ENCODE results near the gene BAHCC1.

BAHCC1 gene

DNA sequence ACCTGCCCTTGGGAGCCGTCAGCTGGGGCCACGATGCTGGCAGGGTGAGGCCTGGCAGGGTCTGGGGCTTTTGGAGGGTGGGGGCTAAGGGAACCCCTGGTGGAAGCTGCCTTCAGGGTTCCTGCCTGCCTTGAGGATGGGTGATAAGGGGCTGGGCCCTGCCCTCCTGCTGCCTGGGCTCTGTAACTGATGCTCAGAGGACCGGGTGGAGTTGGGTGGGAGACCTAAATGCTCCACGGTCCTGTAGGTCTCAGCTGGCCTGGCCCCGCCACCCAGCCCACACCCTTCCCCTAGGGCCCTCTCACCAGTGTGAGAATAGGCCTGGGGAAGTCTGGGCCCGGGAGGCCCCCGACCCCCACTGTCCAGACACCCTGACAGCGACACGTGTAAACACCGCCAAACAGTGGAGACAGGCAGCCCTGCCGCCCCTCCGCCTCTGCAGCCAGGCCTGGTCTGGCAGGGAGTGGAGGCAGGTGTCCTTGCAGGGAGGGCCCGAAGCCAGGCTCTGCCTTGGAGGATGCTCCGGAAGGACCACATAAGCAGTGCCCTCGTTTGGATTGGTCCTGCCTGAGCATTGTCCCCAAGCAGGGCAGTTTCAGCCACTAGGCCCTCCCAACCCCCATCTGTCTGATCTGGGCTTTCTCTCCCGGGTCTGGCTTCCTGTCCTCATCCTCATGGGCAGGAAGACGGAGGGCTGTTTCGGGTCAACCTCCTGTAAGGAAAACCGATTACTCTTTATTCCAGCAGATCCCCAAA is 6.5 kb upstream of the BAHCC1 start:
- no peak for TF ChIP-seq GATA3 (IDR thresholded peaks at IDR 0.05; ENCODE audit: low read depth, low read length)
- no peak for TF ChIP-seq GATA2 (IDR thresholded peaks at IDR 0.05; ENCODE audit: low read depth, low read length)

DNA sequence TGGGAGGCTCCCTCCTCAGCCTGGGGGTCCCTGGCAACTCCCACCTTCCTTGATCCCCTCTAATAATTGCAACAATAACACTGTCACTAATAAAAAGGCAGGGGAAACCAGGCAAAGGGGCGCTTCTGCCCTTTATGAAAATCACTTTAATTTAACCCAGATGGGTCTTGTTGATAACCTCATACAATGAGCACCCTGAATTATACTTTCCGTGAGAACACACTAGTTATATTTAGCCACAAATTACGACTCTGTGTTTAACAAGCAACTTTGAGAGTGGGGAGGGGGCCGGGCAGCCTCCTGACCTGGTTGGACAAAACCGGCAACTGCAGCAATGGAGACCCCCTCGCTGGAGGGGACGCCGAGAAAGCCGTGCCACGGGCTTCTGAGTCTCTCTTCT is 5.7 kb upstream of the BAHCC1 start:
- TF ChIP-seq GATA2 (IDR thresholded peaks at IDR 0.05; ENCODE audit: low read depth, low read length) (no peak), GATA3 (IDR thresholded peaks at IDR 0.05; ENCODE audit: low read depth, low read length) (no peak)

DNA sequence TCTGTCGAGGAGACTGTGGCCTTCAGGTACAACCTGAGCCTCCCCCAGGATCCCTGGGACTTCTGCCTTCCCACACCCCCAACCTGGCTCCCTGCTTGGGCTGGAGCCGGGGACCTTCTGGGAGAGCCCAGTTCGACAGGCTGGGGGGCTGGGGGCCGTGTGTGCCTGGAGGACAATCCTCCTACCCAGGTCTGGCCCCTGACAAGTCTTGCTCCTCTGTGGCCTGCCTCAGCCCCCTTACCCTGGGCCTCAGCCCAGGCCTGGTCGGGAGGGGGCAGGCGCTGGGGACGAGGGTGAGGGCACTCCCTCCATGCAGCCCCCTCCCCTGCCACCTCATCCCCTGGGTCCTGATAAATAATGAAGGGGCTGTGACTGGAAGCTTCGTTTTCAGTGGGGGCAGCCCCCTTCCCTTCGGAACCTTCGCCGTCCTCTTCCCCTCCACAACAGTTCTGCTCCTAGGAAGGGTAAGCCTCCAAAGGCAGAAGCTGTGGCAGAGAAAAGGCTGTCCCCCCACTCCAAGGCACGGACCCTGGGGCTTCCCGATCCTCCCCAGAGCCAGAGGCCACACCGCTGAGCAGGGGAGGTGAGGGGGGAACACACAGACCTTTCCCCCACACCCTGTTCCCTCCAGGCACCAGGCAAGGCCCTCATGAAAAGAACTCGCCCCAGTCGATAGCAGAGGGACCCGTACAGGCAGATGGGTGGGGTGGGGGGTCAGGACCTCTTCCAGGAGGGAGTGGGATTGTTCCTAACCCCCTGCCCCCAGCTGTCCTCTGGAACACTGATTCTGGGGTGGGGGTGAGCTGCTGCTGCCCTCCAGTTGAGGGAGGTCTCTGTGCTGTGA is 5.0 kb upstream of the BAHCC1 start:
- TF ChIP-seq GATA3 (IDR thresholded peaks at IDR 0.05; ENCODE audit: low read depth, low read length) (no peak), GATA2 (IDR thresholded peaks at IDR 0.05; ENCODE audit: low read depth, low read length) (no peak)

DNA sequence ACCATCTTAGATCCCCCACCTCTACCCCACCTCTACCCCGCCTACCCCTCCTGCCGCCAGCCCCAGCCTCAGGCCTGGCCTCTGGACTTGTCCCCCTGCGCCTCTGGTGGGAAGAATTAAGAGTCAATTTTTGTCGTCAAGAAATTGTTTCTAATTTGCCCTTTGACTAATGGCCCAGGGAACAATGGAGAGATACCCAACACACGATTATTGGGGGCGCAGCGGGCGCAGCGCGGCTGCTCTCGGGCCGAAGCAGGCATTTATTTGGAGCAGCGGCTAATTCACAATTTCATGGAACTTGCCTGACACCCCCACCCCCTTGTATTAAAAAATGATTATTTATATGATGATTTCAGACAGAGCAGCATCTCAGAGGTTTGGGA is 4.4 kb upstream of the BAHCC1 start:
- TF ChIP-seq GATA2 (IDR thresholded peaks at IDR 0.05; ENCODE audit: low read depth, low read length) (no peak), GATA3 (IDR thresholded peaks at IDR 0.05; ENCODE audit: low read depth, low read length) (no peak)

DNA sequence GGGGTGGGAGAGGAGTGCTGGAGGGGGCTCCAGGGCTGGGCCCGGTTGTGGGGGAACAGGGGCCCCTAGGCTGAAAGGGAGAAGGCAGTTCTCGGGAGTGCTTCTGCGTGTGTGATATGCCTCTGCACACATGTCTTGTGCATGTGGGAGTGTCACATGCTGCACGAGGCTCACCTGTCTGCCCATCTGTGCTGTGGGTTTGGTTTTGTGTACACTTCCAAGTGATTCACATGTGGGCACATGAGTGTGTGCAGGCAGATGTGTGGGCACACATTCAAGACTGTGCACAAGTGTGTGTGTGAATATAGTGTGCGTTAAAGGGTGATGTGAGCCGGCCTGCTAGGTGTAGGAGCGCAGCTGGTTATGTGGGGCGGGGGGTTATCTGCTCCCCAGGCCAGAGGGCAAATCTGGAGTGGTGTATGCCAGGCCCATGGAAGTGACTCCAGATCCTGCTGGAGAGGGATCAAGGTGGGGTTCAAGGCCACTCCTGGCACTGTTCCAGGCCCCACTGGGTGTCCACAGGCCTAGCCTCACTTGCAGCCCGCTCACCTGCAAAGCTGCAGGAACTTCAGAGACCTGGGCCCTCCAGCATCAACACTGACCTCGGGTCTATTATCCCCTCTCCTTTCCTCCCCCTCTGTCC is 3.8 kb upstream of the BAHCC1 start:
- no peak for TF ChIP-seq GATA3 (IDR thresholded peaks at IDR 0.05; ENCODE audit: low read depth, low read length)

DNA sequence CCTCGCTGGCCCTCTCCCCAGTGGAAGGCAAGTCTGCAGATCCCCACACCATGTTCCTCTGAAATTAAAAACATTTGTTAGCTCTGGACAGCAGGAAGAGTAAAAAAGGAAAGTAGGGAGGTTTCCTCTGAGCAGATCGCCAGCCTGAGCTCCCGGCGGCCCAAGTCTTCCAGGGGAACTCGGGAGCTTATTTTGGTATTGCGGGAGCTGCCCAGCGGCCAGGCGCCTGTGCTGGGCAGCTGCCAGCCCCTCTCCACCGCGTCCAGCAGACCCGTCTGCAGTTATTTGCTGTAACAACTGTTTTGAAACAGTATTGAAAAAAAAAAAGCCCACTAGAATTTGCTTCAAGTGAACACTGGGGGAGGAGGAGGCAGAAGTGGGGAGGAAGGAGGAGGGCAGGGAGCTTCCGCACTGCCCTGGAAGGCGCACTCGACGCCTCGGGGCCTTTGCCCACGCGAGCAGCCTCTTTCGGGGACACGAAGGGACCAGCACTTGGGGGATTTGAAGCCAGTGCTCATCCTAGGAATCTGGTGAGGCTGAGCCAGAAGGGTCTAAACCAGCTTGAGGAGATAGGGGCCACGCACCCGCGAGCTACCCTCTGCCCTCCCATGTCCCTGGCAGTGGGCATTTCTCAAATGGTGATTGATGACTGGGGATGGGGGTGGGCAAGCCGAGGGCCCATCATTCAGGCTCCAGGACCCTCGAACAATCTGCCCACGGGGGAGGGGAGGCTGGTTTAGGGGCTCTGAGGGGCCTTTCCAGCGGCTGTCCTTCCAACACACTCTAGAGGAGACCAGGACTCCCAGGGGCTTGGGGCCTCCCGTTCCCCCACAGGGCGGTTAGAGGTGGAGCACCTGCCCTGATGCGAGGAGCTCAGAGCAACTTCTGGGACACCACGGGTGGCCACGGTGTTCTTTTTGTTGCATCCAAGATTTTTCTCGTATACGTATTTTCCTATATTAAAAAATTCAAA is 3.0 kb upstream of the BAHCC1 start:
- TF ChIP-seq GATA2 (IDR thresholded peaks at IDR 0.05; ENCODE audit: low read depth, low read length) (no peak), GATA3 (IDR thresholded peaks at IDR 0.05; ENCODE audit: low read depth, low read length) (no peak)

DNA sequence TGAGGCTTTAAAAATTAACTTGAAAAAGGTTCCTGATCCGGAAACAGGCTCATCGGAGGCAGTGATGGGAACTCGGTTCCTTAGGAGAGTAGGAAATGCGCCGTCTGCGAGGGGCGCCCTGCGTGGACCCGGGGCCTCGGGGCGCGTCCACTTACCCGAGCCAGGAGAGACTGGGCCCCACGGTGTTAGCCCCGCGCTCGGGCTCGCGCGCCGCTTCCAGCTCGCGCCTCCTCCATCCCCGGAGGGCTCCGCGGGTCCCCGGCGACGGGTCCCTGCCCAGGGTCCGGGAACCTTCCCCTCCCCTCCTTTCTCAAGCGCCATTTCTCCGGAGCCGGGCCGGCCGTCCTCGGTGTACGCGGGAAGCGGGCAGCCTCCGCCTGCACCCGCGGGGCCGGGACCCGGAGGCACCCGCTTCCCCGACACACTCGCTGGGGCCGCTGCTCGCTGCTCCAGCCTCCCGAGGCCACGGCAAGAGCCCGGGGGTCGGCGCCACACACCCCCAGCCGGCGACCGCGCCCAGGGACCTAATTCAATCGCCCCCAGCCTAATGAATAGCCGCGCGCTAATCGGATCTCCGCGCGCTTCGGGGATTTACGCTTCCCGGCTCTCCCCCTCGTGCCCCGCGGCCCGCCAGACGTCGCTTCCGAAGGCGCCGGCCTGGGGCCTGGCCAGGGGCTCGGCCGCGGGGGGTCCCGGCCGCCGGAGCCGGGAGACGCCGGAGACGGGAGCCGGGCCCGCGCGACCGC is 2.2 kb upstream of the BAHCC1 start:
- TF ChIP-seq GATA3 (IDR thresholded peaks at IDR 0.05; ENCODE audit: low read depth, low read length) (no peak), GATA2 (IDR thresholded peaks at IDR 0.05; ENCODE audit: low read depth, low read length) (no peak)

DNA sequence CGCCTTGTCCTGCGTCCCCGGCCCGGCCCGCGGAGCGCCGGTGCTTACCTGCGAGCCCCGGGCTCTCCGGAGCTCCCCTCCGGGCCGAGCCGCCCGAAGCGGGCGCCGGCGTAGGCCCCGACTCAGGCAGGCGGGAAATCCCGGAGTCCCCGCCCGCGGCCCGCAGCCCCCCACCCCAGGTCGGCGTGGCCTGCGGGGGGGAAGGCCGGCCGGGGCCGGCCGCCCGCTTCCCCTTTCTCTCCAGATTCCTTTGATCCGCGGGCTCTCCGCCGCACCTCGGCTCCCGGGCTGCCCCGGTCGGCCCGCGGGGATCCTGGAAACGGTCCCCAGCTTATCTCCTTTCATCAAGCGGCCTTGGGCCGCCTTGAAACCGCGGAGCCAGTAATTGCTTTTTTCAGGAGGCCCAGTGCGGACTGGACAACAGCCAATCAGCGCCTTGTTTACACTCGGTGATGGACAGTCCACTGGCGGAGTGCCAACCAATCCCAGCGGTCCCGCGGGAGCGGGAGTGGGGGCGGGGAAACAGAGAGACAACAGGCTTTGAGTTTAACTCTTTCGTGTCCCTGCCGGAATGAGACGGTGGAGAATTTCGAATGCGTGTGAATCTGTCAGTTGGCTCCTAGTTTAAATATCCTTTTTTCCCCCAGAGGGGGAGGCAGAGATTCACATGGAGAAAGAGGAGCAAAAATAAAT is 1.4 kb upstream of the BAHCC1 start:
- TF ChIP-seq GATA3 (IDR thresholded peaks at IDR 0.05; ENCODE audit: low read depth, low read length) = no peak; the same call in 1 of the 2 replicates
- TF ChIP-seq GATA2 (IDR thresholded peaks at IDR 0.05; ENCODE audit: low read depth, low read length) = peak; percentile 100

DNA sequence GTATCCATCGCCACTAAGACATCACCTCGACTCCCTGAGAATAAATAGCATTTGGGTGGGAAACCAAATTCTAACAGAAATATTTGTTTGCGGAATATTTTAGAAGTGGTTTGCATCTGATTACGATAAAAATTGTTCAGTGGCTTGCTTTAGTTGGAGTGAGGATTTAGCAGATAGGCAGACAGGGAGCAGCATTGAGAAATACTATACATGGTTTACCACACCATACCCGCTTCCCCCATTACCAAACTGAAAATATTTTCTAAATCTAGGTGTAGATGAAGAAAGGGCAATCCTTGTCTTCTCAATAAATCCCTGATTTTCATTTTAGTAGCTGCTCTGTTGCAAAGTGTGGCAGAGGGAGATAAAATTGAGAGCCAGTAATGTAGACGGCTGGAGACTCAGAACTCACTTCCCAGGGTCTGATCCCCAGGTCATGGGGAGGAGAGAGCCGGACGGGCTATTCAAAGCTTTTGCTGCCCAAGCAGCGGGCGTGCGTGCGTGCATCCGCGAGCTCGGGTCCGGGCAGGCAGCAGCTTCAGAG is 808 bp upstream of the BAHCC1 start:
- TF ChIP-seq GATA3 (IDR thresholded peaks at IDR 0.05; ENCODE audit: low read depth, low read length) (no peak), GATA2 (IDR thresholded peaks at IDR 0.05; ENCODE audit: low read depth, low read length) (no peak)

DNA sequence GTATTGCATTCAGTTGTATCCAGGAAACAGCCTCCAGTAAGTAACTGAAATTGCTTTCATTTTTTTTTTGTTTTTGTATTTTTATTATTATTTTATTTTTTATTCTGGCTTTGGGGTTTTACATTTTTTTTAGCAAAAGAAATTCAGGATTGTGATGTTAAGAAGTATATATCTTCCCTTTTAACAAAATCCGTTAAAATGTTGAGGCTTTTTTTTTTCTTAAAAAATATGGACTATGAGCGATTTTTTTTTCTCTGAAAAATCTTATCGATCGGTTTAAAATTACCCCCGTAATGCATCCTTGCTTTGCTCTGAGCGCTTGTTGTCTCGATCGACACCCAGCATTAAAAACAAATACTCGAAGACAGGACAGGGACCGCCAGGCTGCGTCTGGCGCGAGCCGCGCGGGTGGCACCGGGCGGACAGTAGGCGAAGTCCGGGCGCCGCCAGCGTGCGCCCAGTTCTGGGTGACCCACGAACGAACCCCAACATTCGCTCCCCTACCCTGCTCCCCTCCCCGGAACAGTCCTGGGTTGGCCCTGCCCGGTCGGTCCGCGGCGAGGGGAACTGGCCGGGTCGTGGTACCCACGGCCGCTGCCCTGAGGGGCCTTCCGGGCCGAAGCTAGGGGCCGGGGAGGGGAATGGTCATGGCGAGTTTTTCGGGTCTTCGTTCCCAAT is 482 bp downstream of the BAHCC1 start:
- no peak for TF ChIP-seq GATA3 (IDR thresholded peaks at IDR 0.05; ENCODE audit: low read depth, low read length)
- no peak for TF ChIP-seq GATA2 (IDR thresholded peaks at IDR 0.05; ENCODE audit: low read depth, low read length)

DNA sequence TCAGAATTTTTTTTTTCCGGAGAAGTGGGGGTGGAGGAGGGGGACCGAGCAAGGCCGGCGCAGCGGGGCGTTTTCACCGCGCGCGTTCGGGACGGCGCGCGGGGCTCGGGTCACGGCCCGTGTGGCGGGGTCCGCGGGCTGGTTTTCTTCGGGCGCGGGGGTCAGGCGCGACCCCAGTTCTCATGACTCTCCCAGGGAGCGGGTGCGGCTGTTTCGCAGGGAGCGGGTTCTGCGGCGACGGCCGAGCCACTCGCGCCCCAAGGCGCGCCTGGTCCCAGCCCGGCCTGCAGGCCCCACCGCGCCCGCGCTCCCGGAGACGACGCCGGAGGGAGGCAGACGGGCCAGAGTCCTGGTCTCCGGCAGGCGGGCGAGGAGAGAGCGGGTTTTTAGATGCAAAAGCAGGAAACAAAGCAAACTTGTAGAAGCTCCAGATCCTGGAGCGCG is 1.0 kb downstream of the BAHCC1 start:
- no peak for TF ChIP-seq GATA3 (IDR thresholded peaks at IDR 0.05; ENCODE audit: low read depth, low read length)
- no peak for TF ChIP-seq GATA2 (IDR thresholded peaks at IDR 0.05; ENCODE audit: low read depth, low read length)

All from SH-SY5Y (cell line).